GM12878 (cell line): ENCODE data around the gene SACS. TPM values are rescaled to one million over a fixed set of nuclear protein-coding genes. Genes with fewer than 3 reads are reported as not detected.

Source experiments
- ATF7 ChIP-seq: fragments of 450-650 bp; IDR thresholded peaks from 2 replicates; pipeline ENCODE4 v1.6.1; 2016; ENCODE audit warnings: low read depth, mild to moderate bottlenecking
- CBFB ChIP-seq: IDR thresholded peaks from 2 replicates; pipeline ENCODE4 v1.6.1; 2016; ENCODE audit warnings: antibody characterized with exemption, low read depth
- CREB1 ChIP-seq: IDR thresholded peaks from 2 replicates; pipeline ENCODE4 v1.6.1; 2012; ENCODE audit warnings: low read depth, mild to moderate bottlenecking, inconsistent platforms
- EP300 ChIP-seq, 2 experiments: fragments of 150-350 bp in 1 of 2; IDR thresholded peaks; 2 replicates each; pipeline ENCODE4 v1.6.1; 2011 to 2012; ENCODE audit warnings: low read depth in 2 of 2, low read length in 2 of 2, borderline replicate concordance in 1 of 2, improper control_type of control experiment in 1 of 2, inconsistent platforms in 1 of 2; ENCODE audit not compliant: control insufficient read depth in 1 of 2
- FOXM1 ChIP-seq: IDR thresholded peaks from 2 replicates; pipeline ENCODE4 v1.6.1; 2012; ENCODE audit warnings: low read depth, mild to moderate bottlenecking, inconsistent platforms, low read length, moderate library complexity
- HCFC1 ChIP-seq: fragments of 150-350 bp; IDR thresholded peaks from 2 replicates; pipeline ENCODE4 v1.6.1; 2014; ENCODE audit warnings: low read length
- HDGF ChIP-seq: fragments of 450-650 bp; IDR thresholded peaks from 2 replicates; pipeline ENCODE4 v1.6.1; 2016; ENCODE audit warnings: antibody characterized with exemption
- IRF4 ChIP-seq: IDR thresholded peaks from 2 replicates; pipeline ENCODE4 v1.6.1; 2011; ENCODE audit warnings: low read depth, low read length
- KAT2A ChIP-seq: conservative IDR thresholded peaks from 2 replicates; pipeline ENCODE4 v1.6.1; 2011; ENCODE audit warnings: low read depth, low read length; ENCODE audit not compliant: control insufficient read depth
- MEF2A ChIP-seq: IDR thresholded peaks from 2 replicates; pipeline ENCODE4 v1.6.1; 2011; ENCODE audit warnings: low read depth, mild to moderate bottlenecking, low read length, moderate library complexity; ENCODE audit not compliant: insufficient read depth
- MXI1 ChIP-seq: fragments of 150-350 bp; IDR thresholded peaks from 2 replicates; pipeline ENCODE4 v1.6.1; 2011; ENCODE audit warnings: low read depth, mild to moderate bottlenecking, inconsistent platforms, low read length, improper control_type of control experiment
- MYB ChIP-seq: fragments of 150-350 bp; IDR thresholded peaks from 2 replicates; pipeline ENCODE4 v1.6.1; 2014; ENCODE audit warnings: mild to moderate bottlenecking, low read depth, low read length, borderline replicate concordance
- NR2C1 ChIP-seq: fragments of 450-650 bp; IDR thresholded peaks from 2 replicates; pipeline ENCODE4 v1.6.1; 2017; ENCODE audit warnings: antibody characterized with exemption, mild to moderate bottlenecking, moderate library complexity
- POU2F2 ChIP-seq: IDR thresholded peaks from 3 replicates; pipeline ENCODE4 v1.6.1; 2011; ENCODE audit warnings: low read depth, mild to moderate bottlenecking, low read length, borderline replicate concordance
- SUPT20H ChIP-seq: IDR thresholded peaks from 2 replicates; pipeline ENCODE4 v1.6.1; 2011; ENCODE audit warnings: low read depth, mild to moderate bottlenecking, low read length, moderate library complexity, borderline replicate concordance; ENCODE audit not compliant: control insufficient read depth
- SUZ12 ChIP-seq: fragments of 200-600 bp; sonication (generic); IDR thresholded peaks from one replicate; pipeline ENCODE4 v1.6.1; 2018; ENCODE audit warnings: antibody characterized with exemption, mild to moderate bottlenecking; ENCODE audit not compliant: unreplicated experiment
- TARDBP ChIP-seq: IDR thresholded peaks from 2 replicates; pipeline ENCODE4 v1.6.1; 2016; ENCODE audit warnings: borderline replicate concordance
- TCF3 ChIP-seq: IDR thresholded peaks from 2 replicates; pipeline ENCODE4 v1.6.1; 2012; ENCODE audit warnings: low read depth, mild to moderate bottlenecking, low read length, borderline replicate concordance; ENCODE audit not compliant: insufficient read depth
- polyA plus RNA-seq, 11 experiments: library from polyadenylated mRNA; depleted of rRNA in 4 of 11; unstranded in 6 of 11; stranded (reverse) in 5 of 11; fragments of >200 nt; fragmentation: Nextera tagmentation in 4 of 11; fragmentation: Illumina TruSeq in 1 of 11; extraction: Ambion mirVana in 4 of 11; extraction: Trizol in 1 of 11; gene quantifications; 1 replicate in 1 of 11; 2 replicates in 10 of 11; pipeline versions ENCODE4 v1.2.1 to v1.2.3, GENCODE V29; 2011 to 2016; ENCODE audit warnings: inconsistent platforms in 2 of 11, missing spikeins in 2 of 11, low read depth in 1 of 11
- total RNA-seq, 4 experiments: library from RNA; depleted of rRNA in 3 of 4; stranded (reverse); fragments of >200 nt in 3 of 4; fragmentation: Illumina TruSeq in 1 of 4; extraction: Trizol in 1 of 4; gene quantifications; 2 replicates each; pipeline versions ENCODE4 v1.2.1 to v1.2.3, GENCODE V29; 2013 to 2021
- TF ChIP-seq, protein P1 (sequence below): fragments of 450-650 bp; IDR thresholded peaks from 2 replicates; pipeline ENCODE4 v1.6.1; 2016; ENCODE audit warnings: mild to moderate bottlenecking, moderate library complexity, borderline replicate concordance
- TF ChIP-seq, protein P2 (sequence below): fragments of 450-650 bp; IDR thresholded peaks from 2 replicates; pipeline ENCODE4 v1.6.1; 2017; ENCODE audit warnings: low read depth, mild to moderate bottlenecking, moderate library complexity
- TF ChIP-seq, protein P3 (sequence below): IDR thresholded peaks from 2 replicates; pipeline ENCODE4 v1.6.1; 2011; ENCODE audit warnings: mild to moderate bottlenecking, low read depth, low read length, moderate library complexity; ENCODE audit not compliant: insufficient replicate concordance
- TF ChIP-seq, protein P4 (sequence below): fragments of 450-650 bp; IDR thresholded peaks from 2 replicates; pipeline ENCODE4 v1.6.1; 2017; ENCODE audit warnings: borderline replicate concordance

Gene SACS
- total and polyA plus RNA-seq, 10 of the 15 experiments (the other 5 are each of a cell fraction or from before 2014, with no cell fraction given), result 9.9 to 74.9 (median 22.1) TPM

DNA sequence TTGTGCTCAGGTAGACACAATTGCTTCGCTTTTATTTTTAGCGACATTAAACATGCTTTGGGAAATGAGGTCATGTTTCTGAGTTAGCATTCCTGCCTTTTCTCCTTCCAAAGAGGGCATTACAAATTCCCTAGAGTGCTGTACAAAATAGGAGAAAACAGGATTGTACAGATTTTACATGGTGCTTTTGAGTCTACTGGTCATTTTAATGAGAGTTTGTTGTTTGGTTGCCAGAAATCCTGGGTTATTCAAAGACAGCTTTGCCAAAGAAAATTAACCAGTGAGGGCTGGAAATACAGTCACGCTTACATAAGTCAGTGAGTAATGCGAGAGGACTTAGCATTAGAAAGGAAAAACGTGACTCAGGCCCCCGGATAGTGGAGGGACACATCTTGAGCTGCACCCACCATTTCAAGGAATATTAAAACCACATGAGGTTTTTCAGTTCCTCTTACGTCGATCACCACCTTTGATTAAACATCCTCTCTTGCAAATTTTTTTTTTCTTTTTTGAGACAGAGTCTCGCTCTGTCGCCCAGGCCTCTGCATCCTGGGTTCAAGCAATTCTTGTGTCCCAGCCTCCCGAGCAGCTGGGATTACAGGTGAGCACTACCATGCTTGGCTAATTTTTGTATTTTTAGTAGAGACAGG, 55.4 kb downstream of the SACS start (continued):
- TF ChIP-seq POU2F2 (peak; percentile 34; the same call in 1 of the 3 replicates), HCFC1 (no peak), SUZ12 (no peak), NR2C1 (no peak), HDGF (no peak), EP300 (IDR thresholded peaks at IDR 0.05; ENCODE audit: borderline replicate concordance in 1 of 2, control insufficient read depth in 1 of 2, low read depth in 2 of 2, low read length in 2 of 2) (peak; percentile 45 to 71; a peak in 2 of 4 replicates), KAT2A (no peak), ATF7 (peak; percentile 55), TARDBP (no peak), CREB1 (0 out of 2 replicates have a peak, but pooled peaks have one; percentile 44), FOXM1 (peak; percentile 32; the same call in 1 of the 2 replicates), IRF4 (peak; percentile 76), TCF3 (0 out of 2 replicates have a peak, but pooled peaks have one; percentile 8), SUPT20H (no peak), MXI1 (no peak), MEF2A (peak; percentile 33; the same call in 1 of the 2 replicates), CBFB (peak; percentile 85), MYB (no peak)
- TF ChIP-seq, protein P1, sequence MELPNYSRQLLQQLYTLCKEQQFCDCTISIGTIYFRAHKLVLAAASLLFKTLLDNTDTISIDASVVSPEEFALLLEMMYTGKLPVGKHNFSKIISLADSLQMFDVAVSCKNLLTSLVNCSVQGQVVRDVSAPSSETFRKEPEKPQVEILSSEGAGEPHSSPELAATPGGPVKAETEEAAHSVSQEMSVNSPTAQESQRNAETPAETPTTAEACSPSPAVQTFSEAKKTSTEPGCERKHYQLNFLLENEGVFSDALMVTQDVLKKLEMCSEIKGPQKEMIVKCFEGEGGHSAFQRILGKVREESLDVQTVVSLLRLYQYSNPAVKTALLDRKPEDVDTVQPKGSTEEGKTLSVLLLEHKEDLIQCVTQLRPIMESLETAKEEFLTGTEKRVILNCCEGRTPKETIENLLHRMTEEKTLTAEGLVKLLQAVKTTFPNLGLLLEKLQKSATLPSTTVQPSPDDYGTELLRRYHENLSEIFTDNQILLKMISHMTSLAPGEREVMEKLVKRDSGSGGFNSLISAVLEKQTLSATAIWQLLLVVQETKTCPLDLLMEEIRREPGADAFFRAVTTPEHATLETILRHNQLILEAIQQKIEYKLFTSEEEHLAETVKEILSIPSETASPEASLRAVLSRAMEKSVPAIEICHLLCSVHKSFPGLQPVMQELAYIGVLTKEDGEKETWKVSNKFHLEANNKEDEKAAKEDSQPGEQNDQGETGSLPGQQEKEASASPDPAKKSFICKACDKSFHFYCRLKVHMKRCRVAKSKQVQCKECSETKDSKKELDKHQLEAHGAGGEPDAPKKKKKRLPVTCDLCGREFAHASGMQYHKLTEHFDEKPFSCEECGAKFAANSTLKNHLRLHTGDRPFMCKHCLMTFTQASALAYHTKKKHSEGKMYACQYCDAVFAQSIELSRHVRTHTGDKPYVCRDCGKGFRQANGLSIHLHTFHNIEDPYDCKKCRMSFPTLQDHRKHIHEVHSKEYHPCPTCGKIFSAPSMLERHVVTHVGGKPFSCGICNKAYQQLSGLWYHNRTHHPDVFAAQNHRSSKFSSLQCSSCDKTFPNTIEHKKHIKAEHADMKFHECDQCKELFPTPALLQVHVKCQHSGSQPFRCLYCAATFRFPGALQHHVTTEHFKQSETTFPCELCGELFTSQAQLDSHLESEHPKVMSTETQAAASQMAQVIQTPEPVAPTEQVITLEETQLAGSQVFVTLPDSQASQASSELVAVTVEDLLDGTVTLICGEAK, result no peak
- TF ChIP-seq, protein P2, sequence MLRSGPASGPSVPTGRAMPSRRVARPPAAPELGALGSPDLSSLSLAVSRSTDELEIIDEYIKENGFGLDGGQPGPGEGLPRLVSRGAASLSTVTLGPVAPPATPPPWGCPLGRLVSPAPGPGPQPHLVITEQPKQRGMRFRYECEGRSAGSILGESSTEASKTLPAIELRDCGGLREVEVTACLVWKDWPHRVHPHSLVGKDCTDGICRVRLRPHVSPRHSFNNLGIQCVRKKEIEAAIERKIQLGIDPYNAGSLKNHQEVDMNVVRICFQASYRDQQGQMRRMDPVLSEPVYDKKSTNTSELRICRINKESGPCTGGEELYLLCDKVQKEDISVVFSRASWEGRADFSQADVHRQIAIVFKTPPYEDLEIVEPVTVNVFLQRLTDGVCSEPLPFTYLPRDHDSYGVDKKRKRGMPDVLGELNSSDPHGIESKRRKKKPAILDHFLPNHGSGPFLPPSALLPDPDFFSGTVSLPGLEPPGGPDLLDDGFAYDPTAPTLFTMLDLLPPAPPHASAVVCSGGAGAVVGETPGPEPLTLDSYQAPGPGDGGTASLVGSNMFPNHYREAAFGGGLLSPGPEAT, result peak; percentile 90
- TF ChIP-seq, protein P3, sequence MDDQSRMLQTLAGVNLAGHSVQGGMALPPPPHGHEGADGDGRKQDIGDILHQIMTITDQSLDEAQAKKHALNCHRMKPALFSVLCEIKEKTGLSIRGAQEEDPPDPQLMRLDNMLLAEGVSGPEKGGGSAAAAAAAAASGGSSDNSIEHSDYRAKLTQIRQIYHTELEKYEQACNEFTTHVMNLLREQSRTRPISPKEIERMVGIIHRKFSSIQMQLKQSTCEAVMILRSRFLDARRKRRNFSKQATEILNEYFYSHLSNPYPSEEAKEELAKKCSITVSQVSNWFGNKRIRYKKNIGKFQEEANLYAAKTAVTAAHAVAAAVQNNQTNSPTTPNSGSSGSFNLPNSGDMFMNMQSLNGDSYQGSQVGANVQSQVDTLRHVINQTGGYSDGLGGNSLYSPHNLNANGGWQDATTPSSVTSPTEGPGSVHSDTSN, result peak; percentile 47
- TF ChIP-seq, protein P4, sequence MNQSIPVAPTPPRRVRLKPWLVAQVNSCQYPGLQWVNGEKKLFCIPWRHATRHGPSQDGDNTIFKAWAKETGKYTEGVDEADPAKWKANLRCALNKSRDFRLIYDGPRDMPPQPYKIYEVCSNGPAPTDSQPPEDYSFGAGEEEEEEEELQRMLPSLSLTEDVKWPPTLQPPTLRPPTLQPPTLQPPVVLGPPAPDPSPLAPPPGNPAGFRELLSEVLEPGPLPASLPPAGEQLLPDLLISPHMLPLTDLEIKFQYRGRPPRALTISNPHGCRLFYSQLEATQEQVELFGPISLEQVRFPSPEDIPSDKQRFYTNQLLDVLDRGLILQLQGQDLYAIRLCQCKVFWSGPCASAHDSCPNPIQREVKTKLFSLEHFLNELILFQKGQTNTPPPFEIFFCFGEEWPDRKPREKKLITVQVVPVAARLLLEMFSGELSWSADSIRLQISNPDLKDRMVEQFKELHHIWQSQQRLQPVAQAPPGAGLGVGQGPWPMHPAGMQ, result no peak
